Mesenchymal stem cell (in vitro differentiated cells and primary cell): Measurements from ENCODE around the gene GALNT4.

ENCODE experiments used
- DNase-seq: peaks from one replicate; pipeline ENCODE4 v3.0.0-alpha.2; 2013
- H2AFZ ChIP-seq: one replicate; pipeline ENCODE4 v1.6.1; 2013; ENCODE audit warnings: low read depth, mild to moderate bottlenecking, control low read depth, inconsistent platforms, low read length, moderate library complexity
- H2AK5ac ChIP-seq: 2 replicates; pipeline ENCODE4 v1.6.1; 2013; ENCODE audit warnings: low read length, moderate library complexity, mild to moderate bottlenecking, inconsistent platforms; ENCODE audit not compliant: severe bottlenecking
- H2BK120ac ChIP-seq: one replicate; pipeline ENCODE4 v1.6.1; 2013; ENCODE audit warnings: low read depth, mild to moderate bottlenecking, inconsistent platforms, low read length, moderate library complexity
- H2BK12ac ChIP-seq, 2 experiments: one replicate each; pipeline ENCODE4 v1.6.1; 2013; ENCODE audit warnings: inconsistent platforms in 2 of 2, low read length in 2 of 2, mild to moderate bottlenecking in 2 of 2, moderate library complexity in 2 of 2, control low read depth in 1 of 2
- H2BK15ac ChIP-seq: one replicate; pipeline ENCODE4 v1.6.1; 2013; ENCODE audit warnings: mild to moderate bottlenecking, low read depth, inconsistent platforms; ENCODE audit not compliant: poor library complexity, severe bottlenecking
- H2BK5ac ChIP-seq: 2 replicates; pipeline ENCODE4 v1.6.1; 2013; ENCODE audit warnings: low read depth, mild to moderate bottlenecking, low read length, control low read depth, inconsistent platforms; ENCODE audit not compliant: poor library complexity, severe bottlenecking
- H3K14ac ChIP-seq, 2 experiments: one replicate each; pipeline ENCODE4 v1.6.1; 2013; ENCODE audit warnings: inconsistent platforms in 2 of 2, low read length in 2 of 2, control low read depth in 1 of 2, mild to moderate bottlenecking in 1 of 2, moderate library complexity in 1 of 2
- H3K18ac ChIP-seq, 2 experiments: one replicate each; pipeline ENCODE4 v1.6.1; 2013; ENCODE audit warnings: inconsistent platforms in 2 of 2, low read length in 2 of 2, control low read depth in 1 of 2, low read depth in 1 of 2, mild to moderate bottlenecking in 1 of 2
- H3K23ac ChIP-seq, 2 experiments: one replicate each; pipeline ENCODE4 v1.6.1; 2013; ENCODE audit warnings: inconsistent platforms in 2 of 2, low read length in 2 of 2, mild to moderate bottlenecking in 2 of 2, moderate library complexity in 2 of 2, control low read depth in 1 of 2
- H3K27ac ChIP-seq: 2 replicates; pipeline ENCODE4 v1.5.1; 2013; ENCODE audit warnings: mild to moderate bottlenecking, moderate library complexity, low read length, control low read depth, inconsistent platforms; ENCODE audit not compliant: poor library complexity, severe bottlenecking
- H3K27me3 ChIP-seq, 2 experiments: 2 replicates each; pipeline versions ENCODE4 v1.6.1 to v1.7.0; 2013; ENCODE audit warnings: low read length in 2 of 2, mild to moderate bottlenecking in 2 of 2, moderate library complexity in 2 of 2, control low read depth in 1 of 2, inconsistent platforms in 1 of 2; ENCODE audit not compliant: control insufficient read depth in 1 of 2, insufficient read depth in 1 of 2
- H3K36me3 ChIP-seq, 2 experiments: 2 replicates each; pipeline versions ENCODE4 v1.6.1 to v1.7.0; 2013; ENCODE audit warnings: low read length in 2 of 2, control low read depth in 1 of 2, inconsistent platforms in 1 of 2, low read depth in 1 of 2, mild to moderate bottlenecking in 1 of 2; ENCODE audit not compliant: insufficient read depth in 2 of 2, control insufficient read depth in 1 of 2
- H3K4ac ChIP-seq, 2 experiments: one replicate each; pipeline ENCODE4 v1.6.1; 2013; ENCODE audit warnings: inconsistent platforms in 2 of 2, low read length in 2 of 2, mild to moderate bottlenecking in 2 of 2, moderate library complexity in 2 of 2, control low read depth in 1 of 2, low read depth in 1 of 2
- H3K4me1 ChIP-seq: 2 replicates; pipeline ENCODE4 v1.6.1; 2013; ENCODE audit warnings: low read depth, low read length, control low read depth; ENCODE audit not compliant: control insufficient read depth, insufficient read depth
- H3K4me2 ChIP-seq: 2 replicates; pipeline ENCODE4 v1.6.1; 2013; ENCODE audit warnings: low read length, mild to moderate bottlenecking, inconsistent platforms; ENCODE audit not compliant: poor library complexity, severe bottlenecking
- H3K4me3 ChIP-seq, 2 experiments: 2 replicates each; pipeline versions ENCODE4 v1.5.1 to v1.7.0; 2013; ENCODE audit warnings: low read length in 2 of 2, mild to moderate bottlenecking in 2 of 2, control low read depth in 1 of 2, low read depth in 1 of 2; ENCODE audit not compliant: insufficient read depth in 1 of 2
- H3K79me1 ChIP-seq: replicated peaks from 2 replicates; pipeline ENCODE4 v1.6.1; 2013; ENCODE audit warnings: mild to moderate bottlenecking, control low read depth, low read length, inconsistent platforms; ENCODE audit not compliant: poor library complexity, severe bottlenecking
- H3K9ac ChIP-seq: 2 replicates; pipeline ENCODE4 v1.7.0; 2013; ENCODE audit warnings: mild to moderate bottlenecking, low read length, moderate library complexity
- H3K9me3 ChIP-seq: 2 replicates; pipeline ENCODE4 v1.7.0; 2013; ENCODE audit warnings: mild to moderate bottlenecking, low read length; ENCODE audit not compliant: control insufficient read depth
- H4K8ac ChIP-seq: one replicate; pipeline ENCODE4 v1.6.1; 2013; ENCODE audit warnings: inconsistent platforms, mild to moderate bottlenecking, low read length, moderate library complexity
- H4K91ac ChIP-seq: one replicate; pipeline ENCODE4 v1.6.1; 2013; ENCODE audit warnings: mild to moderate bottlenecking, low read length, inconsistent platforms
- WGBS: methylation state at CpG from one replicate; pipeline ENCODE4 v1.1.7; 2013; ENCODE audit warnings: mixed read lengths; 5-methylcytosine and 5-hydroxymethylcytosine counted together

Gene GALNT4

DNA sequence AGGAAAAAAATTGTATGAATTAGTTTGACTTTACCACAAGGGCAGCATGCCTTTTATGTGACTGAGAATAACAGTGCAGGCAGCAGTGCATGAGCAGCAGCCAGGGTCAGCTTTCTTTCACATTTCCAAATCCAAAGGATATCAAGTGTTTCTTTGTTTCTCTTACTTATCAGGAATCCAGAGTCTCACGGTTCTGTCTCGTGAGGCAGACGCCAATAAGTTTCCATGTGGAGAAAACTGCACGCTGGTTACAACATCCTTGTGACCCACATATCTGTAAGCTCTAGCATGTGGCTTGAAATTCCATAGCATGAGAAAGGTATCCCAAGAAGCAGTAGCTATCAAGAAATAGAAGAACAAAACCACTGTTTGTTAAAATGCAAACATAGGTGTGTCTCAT is 27.6 kb downstream of the GALNT4 start:
- H2BK15ac ChIP-seq = no peak overlapping the region
- H3K4me3 ChIP-seq = no peak overlapping the region
- no peak overlapping the region for H3K9ac ChIP-seq
- no peak overlapping the region for H2BK5ac ChIP-seq
- peak overlapping the region; percentile 91 for H3K27ac ChIP-seq
- no peak overlapping the region for H2AFZ ChIP-seq
- H3K79me1 ChIP-seq = peaks cover 13% of the 10 kb centered on the region
- no peaks in the 10 kb centered on the region for H3K9me3 ChIP-seq
- no peak overlapping the region for H3K4ac ChIP-seq
- no peak overlapping the region for H4K91ac ChIP-seq
- no peak overlapping the region for H3K23ac ChIP-seq
- H3K36me3 ChIP-seq = no peaks in the 10 kb centered on the region
- no peaks in the 10 kb centered on the region for H3K27me3 ChIP-seq
- H3K18ac ChIP-seq = no peak overlapping the region
- no peak overlapping the region for H2BK120ac ChIP-seq
- WGBS = 91% methylated on average over 4 of the region's 4 CpGs
- no peak overlapping the region for H2AK5ac ChIP-seq
- no peak overlapping the region for H3K14ac ChIP-seq
- H4K8ac ChIP-seq = no peak overlapping the region
- peaks cover 3% of the 10 kb centered on the region for H3K4me1 ChIP-seq
- DNase-seq = no peak
- peak overlapping the region; percentile 31 for H3K4me2 ChIP-seq
- no peak overlapping the region for H2BK12ac ChIP-seq

DNA sequence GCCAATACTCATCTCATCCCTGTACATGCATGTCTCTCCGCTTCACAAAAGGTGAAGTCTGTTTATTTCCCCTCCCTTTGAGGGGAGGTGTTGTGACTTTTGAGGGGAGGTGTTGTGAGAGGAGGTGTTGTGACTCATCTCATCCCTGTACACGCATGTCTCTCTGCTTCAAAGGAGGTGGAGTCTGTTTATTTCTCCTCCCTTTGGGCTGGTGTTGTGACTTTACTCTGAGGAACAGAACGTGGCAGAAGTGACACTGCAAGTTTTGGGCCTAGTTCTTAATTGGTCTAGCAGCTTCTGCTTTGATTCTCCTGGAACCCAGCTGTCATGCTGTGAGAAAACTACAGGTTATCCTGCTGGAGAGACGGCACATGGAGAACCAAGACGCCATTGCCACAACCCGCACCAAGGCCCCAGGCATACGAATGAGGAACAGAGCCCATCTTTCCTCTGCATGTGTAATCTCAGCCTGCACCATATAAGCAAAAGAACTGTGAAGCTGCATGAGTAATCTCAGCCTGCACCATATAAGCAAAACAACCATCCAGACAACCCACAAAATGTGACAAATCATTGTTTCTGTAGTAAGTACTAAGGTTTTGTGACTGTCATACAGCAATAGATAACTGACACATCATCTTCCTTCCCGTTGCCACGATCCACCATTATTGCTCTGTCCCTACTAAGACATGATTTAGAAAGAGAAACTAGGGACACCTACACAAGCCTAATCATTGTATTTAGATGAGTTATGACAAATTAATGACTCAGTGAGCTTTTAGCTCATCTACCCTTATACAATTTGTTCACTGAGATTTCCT is 30.0 kb downstream of the GALNT4 start:
- no peaks in the 10 kb centered on the region for H3K27me3 ChIP-seq
- H3K23ac ChIP-seq = no peak overlapping the region
- no peak overlapping the region for H2AFZ ChIP-seq
- H3K18ac ChIP-seq = peak overlapping the region in 1 of 2 experiments; percentile 12
- DNase-seq = peak; percentile 60
- H3K9ac ChIP-seq = no peak overlapping the region
- H2BK5ac ChIP-seq = no peak overlapping the region
- no peaks in the 10 kb centered on the region for H3K9me3 ChIP-seq
- peaks cover 3% of the 10 kb centered on the region for H3K4me1 ChIP-seq
- H3K36me3 ChIP-seq = peaks cover 0 to 14% of the 10 kb centered on the region in 2 experiments
- H2BK15ac ChIP-seq = no peak overlapping the region
- no peak overlapping the region for H3K14ac ChIP-seq
- no peak overlapping the region for H2BK120ac ChIP-seq
- no peak overlapping the region for H3K4me2 ChIP-seq
- H2BK12ac ChIP-seq = no peak overlapping the region
- H3K27ac ChIP-seq = no peak overlapping the region
- no peak overlapping the region for H4K8ac ChIP-seq
- no peak overlapping the region for H3K4ac ChIP-seq
- no peak overlapping the region for H2AK5ac ChIP-seq
- H4K91ac ChIP-seq = no peak overlapping the region
- 84% methylated on average over 8 of the region's 9 CpGs for WGBS
- H3K79me1 ChIP-seq = peaks cover 12% of the 10 kb centered on the region
- H3K4me3 ChIP-seq = no peak overlapping the region

DNA sequence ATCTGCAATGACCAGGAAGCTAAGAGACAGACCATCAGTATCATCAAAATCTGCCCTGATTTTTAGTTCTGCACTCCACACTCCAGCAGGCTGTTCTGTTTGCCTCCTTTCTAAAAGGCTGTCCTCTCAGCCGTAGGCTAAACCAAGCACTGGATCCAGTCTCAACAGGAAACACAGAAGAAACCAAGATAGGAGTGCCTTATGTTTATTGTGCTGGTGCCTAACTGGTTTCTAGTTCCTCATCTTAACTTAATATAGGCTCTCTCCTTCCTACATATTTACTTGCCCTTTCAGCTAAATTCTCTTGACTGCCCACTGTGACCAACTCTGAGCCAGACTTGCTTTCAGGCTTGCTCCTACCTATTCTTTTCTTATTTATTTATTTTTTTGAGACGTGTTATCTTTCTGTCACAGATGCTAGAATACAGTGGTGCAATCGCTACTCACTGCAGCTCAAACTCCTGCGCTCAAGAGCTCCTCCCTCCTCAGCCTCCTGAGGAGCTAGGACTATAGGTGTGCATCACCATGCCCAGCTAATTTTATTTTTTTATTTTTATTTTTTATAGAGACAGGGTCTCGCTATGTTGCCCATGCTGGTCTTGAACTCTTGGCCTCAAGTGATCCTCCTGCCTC is 30.8 kb downstream of the GALNT4 start:
- H2BK12ac ChIP-seq = no peak overlapping the region
- peaks cover 9% of the 10 kb centered on the region for H3K79me1 ChIP-seq
- H3K27me3 ChIP-seq = no peaks in the 10 kb centered on the region
- peaks cover 3% of the 10 kb centered on the region for H3K4me1 ChIP-seq
- H2BK120ac ChIP-seq = no peak overlapping the region
- no peak overlapping the region for H3K18ac ChIP-seq
- no peak overlapping the region for H3K4me3 ChIP-seq
- no peak overlapping the region for H3K4me2 ChIP-seq
- H3K14ac ChIP-seq = no peak overlapping the region
- no peak overlapping the region for H3K27ac ChIP-seq
- no peak overlapping the region for H4K91ac ChIP-seq
- peaks cover 0 to 17% of the 10 kb centered on the region in 2 experiments for H3K36me3 ChIP-seq
- WGBS = 96% methylated on average over 4 of the region's 5 CpGs
- H2AFZ ChIP-seq = no peak overlapping the region
- H3K4ac ChIP-seq = no peak overlapping the region
- H3K23ac ChIP-seq = no peak overlapping the region
- no peak for DNase-seq
- no peak overlapping the region for H2BK15ac ChIP-seq
- no peak overlapping the region for H4K8ac ChIP-seq
- H3K9ac ChIP-seq = no peak overlapping the region
- no peak overlapping the region for H2BK5ac ChIP-seq
- H3K9me3 ChIP-seq = no peaks in the 10 kb centered on the region
- no peak overlapping the region for H2AK5ac ChIP-seq

DNA sequence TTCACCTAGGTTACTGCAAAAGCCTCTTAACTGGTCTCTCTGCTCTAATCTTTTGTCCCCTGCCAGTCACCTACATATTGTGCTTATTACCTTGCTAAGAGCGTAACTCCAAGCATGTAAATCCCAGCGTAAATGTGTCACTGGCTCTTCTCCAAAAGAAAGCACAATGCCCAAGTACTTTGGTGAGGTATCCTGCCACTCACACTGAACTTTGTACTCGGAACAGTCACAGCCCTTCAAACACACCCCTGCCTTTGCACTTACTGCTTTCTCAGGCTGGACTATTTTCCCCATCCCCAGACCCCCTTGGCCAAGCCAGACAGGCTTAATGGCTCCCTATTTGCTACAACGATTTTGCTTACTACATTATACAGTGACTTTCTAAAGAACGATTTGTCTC is 31.7 kb downstream of the GALNT4 start:
- H4K91ac ChIP-seq = no peak overlapping the region
- H2AK5ac ChIP-seq = no peak overlapping the region
- peaks cover 0 to 17% of the 10 kb centered on the region in 2 experiments for H3K36me3 ChIP-seq
- H3K4me1 ChIP-seq = peaks cover 3% of the 10 kb centered on the region
- H4K8ac ChIP-seq = no peak overlapping the region
- no peak overlapping the region for H3K18ac ChIP-seq
- WGBS = 81% methylated on average over 5 of the region's 5 CpGs
- no peak overlapping the region for H3K27ac ChIP-seq
- H3K9ac ChIP-seq = no peak overlapping the region
- no peaks in the 10 kb centered on the region for H3K9me3 ChIP-seq
- H3K27me3 ChIP-seq = no peaks in the 10 kb centered on the region
- H2AFZ ChIP-seq = no peak overlapping the region
- no peak overlapping the region for H2BK15ac ChIP-seq
- peaks cover 9% of the 10 kb centered on the region for H3K79me1 ChIP-seq
- no peak overlapping the region for H3K4me2 ChIP-seq
- H3K4ac ChIP-seq = no peak overlapping the region
- H3K14ac ChIP-seq = no peak overlapping the region
- no peak overlapping the region for H2BK120ac ChIP-seq
- no peak overlapping the region for H3K23ac ChIP-seq
- H3K4me3 ChIP-seq = no peak overlapping the region
- DNase-seq = no peak
- no peak overlapping the region for H2BK5ac ChIP-seq
- no peak overlapping the region for H2BK12ac ChIP-seq
